ENCODE measurements around the gene STX12.
"Not testable (repeated sequence)": the region's sequence is repeated elsewhere in the genome, so short reads cannot be mapped to it uniquely, and the experiment has no call there.

Gene STX12

GRCh38 chr1:27829339-27829960 is 56.4 kb downstream of the STX12 start:
- H3K27me3 Mint-ChIP-seq; H3K27ac Mint-ChIP-seq; H3K36me3 Mint-ChIP-seq; ATAC-seq (ENCODE audit: low read depth); H3K9me3 Mint-ChIP-seq; H3K4me1 Mint-ChIP-seq; DNase-seq (ENCODE audit: low spot score in 2 of 2): not testable (repeated sequence)
- H3K4me3 Mint-ChIP-seq = peak overlapping the region; percentile 94

GRCh38 chr1:27830621-27831440 is 57.8 kb downstream of the STX12 start, which contains the start of gene PPP1R8:
Gene PPP1R8, plus strand, starts transcription at chr1:27830782. Its CDS starts 54 bp downstream, at chr1:27830836.
- Mint-ChIP-seq H3K36me3 (peaks cover 3% of the 10 kb centered on the region), H3K27ac (peak within 1 kb of the TSS; percentile 92), H3K4me1 (peaks cover 13% of the 10 kb centered on the region), H3K27me3 (no peaks in the 10 kb centered on the region), H3K4me3 (peak within 1 kb of the TSS; percentile 94), H3K9me3 (no peaks in the 10 kb centered on the region)
- peak; percentile 98 for ATAC-seq (ENCODE audit: low read depth)
- DNase-seq (ENCODE audit: low spot score in 2 of 2) = peak; percentile 70 to 74

- H3K36me3 Mint-ChIP-seq = peaks cover 3% of the 10 kb centered on the region
These were observed 58.8 kb downstream of the STX12 start for GRCh38 chr1:27831568-27832410.

GRCh38 chr1:27832762-27833161 is 59.7 kb downstream of the STX12 start:
- H3K27me3 Mint-ChIP-seq = no peaks in the 10 kb centered on the region
- no peak overlapping the region for H3K27ac Mint-ChIP-seq
- H3K9me3 Mint-ChIP-seq = no peaks in the 10 kb centered on the region
- peaks cover 13% of the 10 kb centered on the region for H3K4me1 Mint-ChIP-seq
- H3K36me3 Mint-ChIP-seq = peaks cover 3% of the 10 kb centered on the region
- no peak for ATAC-seq (ENCODE audit: low read depth)
- no peak overlapping the region for H3K4me3 Mint-ChIP-seq
- DNase-seq (ENCODE audit: low spot score in 2 of 2) = no peak

More at GRCh38 chr1:27831568-27832410, 58.8 kb downstream of the STX12 start:
- Mint-ChIP-seq H3K27ac (peak overlapping the region; percentile 92), H3K27me3 (no peaks in the 10 kb centered on the region), H3K4me3 (peak overlapping the region; percentile 94), H3K9me3 (no peaks in the 10 kb centered on the region), H3K4me1 (peaks cover 13% of the 10 kb centered on the region)
- DNase-seq (ENCODE audit: low spot score in 2 of 2) (no peak), ATAC-seq (ENCODE audit: low read depth) (no peak)

GRCh38 chr1:27833470-27833869 is 60.5 kb downstream of the STX12 start:
- H3K9me3 Mint-ChIP-seq = no peaks in the 10 kb centered on the region
- H3K4me1 Mint-ChIP-seq = peaks cover 13% of the 10 kb centered on the region
- peaks cover 3% of the 10 kb centered on the region for H3K36me3 Mint-ChIP-seq
- DNase-seq (ENCODE audit: low spot score in 2 of 2) (no peak), ATAC-seq (ENCODE audit: low read depth) (no peak)
- H3K27ac Mint-ChIP-seq = no peak overlapping the region
- no peaks in the 10 kb centered on the region for H3K27me3 Mint-ChIP-seq
- H3K4me3 Mint-ChIP-seq = no peak overlapping the region

GRCh38 chr1:27835046-27835445 is 62.0 kb downstream of the STX12 start:
- no peak overlapping the region for H3K27ac Mint-ChIP-seq
- H3K27me3 Mint-ChIP-seq = no peaks in the 10 kb centered on the region
- no peaks in the 10 kb centered on the region for H3K9me3 Mint-ChIP-seq
- H3K36me3 Mint-ChIP-seq = peaks cover 5% of the 10 kb centered on the region
- ATAC-seq (ENCODE audit: low read depth) (no peak), DNase-seq (ENCODE audit: low spot score in 2 of 2) (no peak)
- peaks cover 13% of the 10 kb centered on the region for H3K4me1 Mint-ChIP-seq
- H3K4me3 Mint-ChIP-seq = no peak overlapping the region

GRCh38 chr1:27835501-27835900 is 62.5 kb downstream of the STX12 start:
- DNase-seq (ENCODE audit: low spot score in 2 of 2) (no peak), ATAC-seq (ENCODE audit: low read depth) (no peak)
- Mint-ChIP-seq H3K4me1 (peaks cover 13% of the 10 kb centered on the region), H3K9me3 (no peaks in the 10 kb centered on the region), H3K27ac (no peak overlapping the region), H3K4me3 (no peak overlapping the region), H3K27me3 (no peaks in the 10 kb centered on the region), H3K36me3 (peaks cover 5% of the 10 kb centered on the region)

GRCh38 chr1:27849951-27850350 is 76.9 kb downstream of the STX12 start:
- no peak for DNase-seq (ENCODE audit: low spot score in 2 of 2)
- Mint-ChIP-seq H3K27ac (no peak overlapping the region), H3K36me3 (peaks cover 23% of the 10 kb centered on the region), H3K9me3 (no peaks in the 10 kb centered on the region), H3K27me3 (no peaks in the 10 kb centered on the region), H3K4me3 (no peak overlapping the region), H3K4me1 (no peaks in the 10 kb centered on the region)
- no peak for ATAC-seq (ENCODE audit: low read depth)

GRCh38 chr1:27855085-27855484 is 82.1 kb downstream of the STX12 start:
- DNase-seq (ENCODE audit: low spot score in 2 of 2) = no peak
- Mint-ChIP-seq H3K27me3 (no peaks in the 10 kb centered on the region), H3K9me3 (no peaks in the 10 kb centered on the region), H3K27ac (no peak overlapping the region), H3K4me3 (no peak overlapping the region), H3K36me3 (peaks cover 8% of the 10 kb centered on the region), H3K4me1 (peaks cover 7% of the 10 kb centered on the region)
- ATAC-seq (ENCODE audit: low read depth) = no peak

GRCh38 chr1:27856561-27857343 is 83.7 kb downstream of the STX12 start:
- Mint-ChIP-seq H3K27me3 (no peaks in the 10 kb centered on the region), H3K4me1 (peaks cover 13% of the 10 kb centered on the region), H3K27ac (no peak overlapping the region), H3K36me3 (no peaks in the 10 kb centered on the region), H3K4me3 (no peak overlapping the region), H3K9me3 (no peaks in the 10 kb centered on the region)
- no peak for DNase-seq (ENCODE audit: low spot score in 2 of 2)
- ATAC-seq (ENCODE audit: low read depth) = no peak

- DNase-seq (ENCODE audit: low spot score in 2 of 2); H3K27me3 Mint-ChIP-seq; H3K4me3 Mint-ChIP-seq; H3K27ac Mint-ChIP-seq; H3K36me3 Mint-ChIP-seq; H3K9me3 Mint-ChIP-seq; ATAC-seq (ENCODE audit: low read depth): not testable (repeated sequence)
- peaks cover 17% of the 10 kb centered on the region for H3K4me1 Mint-ChIP-seq
These were observed 84.5 kb downstream of the STX12 start for GRCh38 chr1:27857552-27857951.

GRCh38 chr1:27858072-27858948 is 85.3 kb downstream of the STX12 start:
- H3K36me3 Mint-ChIP-seq = no peaks in the 10 kb centered on the region
- ATAC-seq (ENCODE audit: low read depth) = peak; percentile 91
- H3K27ac Mint-ChIP-seq = peak overlapping the region; percentile 64
- no peaks in the 10 kb centered on the region for H3K9me3 Mint-ChIP-seq
- H3K4me1 Mint-ChIP-seq = peaks cover 23% of the 10 kb centered on the region
- DNase-seq (ENCODE audit: low spot score in 2 of 2) = peak; percentile 86 to 92
- H3K27me3 Mint-ChIP-seq = no peaks in the 10 kb centered on the region
- H3K4me3 Mint-ChIP-seq = no peak overlapping the region

Measured in memory B cell (primary cell).